NCI-H2227 (cell line): ENCODE data around the gene MYLK2.
"Not testable (repeated sequence)": the region's sequence is repeated elsewhere in the genome, so short reads cannot be mapped to it uniquely, and the experiment has no call there.

Source experiments
- DNase-seq: peaks from one replicate; lab custom pipeline; 2025; ENCODE audit not compliant: unreplicated experiment; lab: John Stamatoyannopoulos, UW

The MYLK2 gene

GRCh38 chr20:31815408-31816188, 3.6 kb upstream of the MYLK2 start:
- peak; percentile 32 for DNase-seq

- DNase-seq: no peak
Measured at GRCh38 chr20:31816221-31816620, 2.9 kb upstream of the MYLK2 start.

- no peak for DNase-seq
Measured at GRCh38 chr20:31817461-31817860, 1.7 kb upstream of the MYLK2 start.

GRCh38 chr20:31818376-31818908, 714 bp upstream of the MYLK2 start:
- no peak for DNase-seq

- no peak for DNase-seq
Measured at GRCh38 chr20:31820228-31820627, 1.1 kb downstream of the MYLK2 start.

GRCh38 chr20:31821427-31821826, 2.3 kb downstream of the MYLK2 start:
- DNase-seq: no peak

- DNase-seq: peak; percentile 88
Measured at GRCh38 chr20:31822421-31823330, 3.5 kb downstream of the MYLK2 start.

GRCh38 chr20:31823360-31824124, 4.4 kb downstream of the MYLK2 start:
- no peak for DNase-seq

GRCh38 chr20:31824125-31824485, 4.9 kb downstream of the MYLK2 start:
- no peak for DNase-seq

GRCh38 chr20:31824554-31825313, 5.6 kb downstream of the MYLK2 start:
- no peak for DNase-seq

GRCh38 chr20:31826074-31826473, 6.9 kb downstream of the MYLK2 start:
- no peak for DNase-seq

- no peak for DNase-seq
Measured at GRCh38 chr20:31827059-31827458, 7.9 kb downstream of the MYLK2 start.

GRCh38 chr20:31828016-31828415, 8.9 kb downstream of the MYLK2 start:
- DNase-seq: not testable (repeated sequence)

- no peak for DNase-seq
Measured at GRCh38 chr20:31829731-31830130, 10.6 kb downstream of the MYLK2 start.

GRCh38 chr20:31830406-31830981, 11.3 kb downstream of the MYLK2 start:
- no peak for DNase-seq

GRCh38 chr20:31831211-31831610, 12.1 kb downstream of the MYLK2 start:
- no peak for DNase-seq

GRCh38 chr20:31831771-31832306, 12.7 kb downstream of the MYLK2 start:
- no peak for DNase-seq

GRCh38 chr20:31833130-31833930, 14.2 kb downstream of the MYLK2 start:
- peak; percentile 72 for DNase-seq

- no peak for DNase-seq
Measured at GRCh38 chr20:31833931-31834521, 14.9 kb downstream of the MYLK2 start.
